C1 segment of cervical spinal cord (tissue), 14 donors: ENCODE data around the gene CENPP.

Source experiments
- DNase-seq, 14 donors: peaks; one replicate each; lab custom pipeline; 2025; lab: John Stamatoyannopoulos, UW

Gene CENPP

GRCh38 chr9:92504881-92505280 lies 179.1 kb downstream of the CENPP start:
- DNase-seq, result no peak

- no peak for DNase-seq
These were observed 180.6 kb downstream of the CENPP start for GRCh38 chr9:92506184-92506857.

GRCh38 chr9:92507005-92507404 lies 181.3 kb downstream of the CENPP start:
- DNase-seq, result no peak

GRCh38 chr9:92507496-92507895 lies 181.7 kb downstream of the CENPP start:
- DNase-seq, result no peak

- DNase-seq, result no peak
These were observed 182.5 kb downstream of the CENPP start for GRCh38 chr9:92508018-92508820.

- DNase-seq, result no peak
These were observed 183.3 kb downstream of the CENPP start for GRCh38 chr9:92509050-92509449.

- no peak for DNase-seq
These were observed 185.0 kb downstream of the CENPP start for GRCh38 chr9:92510747-92511146.

- DNase-seq, result no peak
These were observed 186.9 kb downstream of the CENPP start for GRCh38 chr9:92512622-92513021.

- DNase-seq, result no peak
These were observed 187.6 kb downstream of the CENPP start for GRCh38 chr9:92513349-92513748.

GRCh38 chr9:92514635-92515034 lies 188.9 kb downstream of the CENPP start:
- DNase-seq, result no peak

- DNase-seq, result no peak
These were observed 190.8 kb downstream of the CENPP start for GRCh38 chr9:92516521-92516920.

- no peak for DNase-seq
These were observed 191.3 kb downstream of the CENPP start for GRCh38 chr9:92517046-92517445.

GRCh38 chr9:92518199-92518598 lies 192.4 kb downstream of the CENPP start:
- DNase-seq, result no peak

- DNase-seq, result no peak
These were observed 195.1 kb downstream of the CENPP start for GRCh38 chr9:92520837-92521236.

GRCh38 chr9:92522983-92523970 lies 197.5 kb downstream of the CENPP start:
- DNase-seq, result no peak

GRCh38 chr9:92524881-92525280 lies 199.1 kb downstream of the CENPP start:
- no peak for DNase-seq

- no peak for DNase-seq
These were observed 199.6 kb downstream of the CENPP start for GRCh38 chr9:92525306-92525705.

GRCh38 chr9:92527291-92527828 lies 201.6 kb downstream of the CENPP start:
- DNase-seq, result no peak

- no peak for DNase-seq
These were observed 202.2 kb downstream of the CENPP start for GRCh38 chr9:92527832-92528521.

- no peak for DNase-seq
These were observed 202.7 kb downstream of the CENPP start for GRCh38 chr9:92528522-92528849.

- DNase-seq, result no peak
These were observed 203.4 kb downstream of the CENPP start for GRCh38 chr9:92529124-92529523.
